ENCODE data around the gene BLM.

DNA sequence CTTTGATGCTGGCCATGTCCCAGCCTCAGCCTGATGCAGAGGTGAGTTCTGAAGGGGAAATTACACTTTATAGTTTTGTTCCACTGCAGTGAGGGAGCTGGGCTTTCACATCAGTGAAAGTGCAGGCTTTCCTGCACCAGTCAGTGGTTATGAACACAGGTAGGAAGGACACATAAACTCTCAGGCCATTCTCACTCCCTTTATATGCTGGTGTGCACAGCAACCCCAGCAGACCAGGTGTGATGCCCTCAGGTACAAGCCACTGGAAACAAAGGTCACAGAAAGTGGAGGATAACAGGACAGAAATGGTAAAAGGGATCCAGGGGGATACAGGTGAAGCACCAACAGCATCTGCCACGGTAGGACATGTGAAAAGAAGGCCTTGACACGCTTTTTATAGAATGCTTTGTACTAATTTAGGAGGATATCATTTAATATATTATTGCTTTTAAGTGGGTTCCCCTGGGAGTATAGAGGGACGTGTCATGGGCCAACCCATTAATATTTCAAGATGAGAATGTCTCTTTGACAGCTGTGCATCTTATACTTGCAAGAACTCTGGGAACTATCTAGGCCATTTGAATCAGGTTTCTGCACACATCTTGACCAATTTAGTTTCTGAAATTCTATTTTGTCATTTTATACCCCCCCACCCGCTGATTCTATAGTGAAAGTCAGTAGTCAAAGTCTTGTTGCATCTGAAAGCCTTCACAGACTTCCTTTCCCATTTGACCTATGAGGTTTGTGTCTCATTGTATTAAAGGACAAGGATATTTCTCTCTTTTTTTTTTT lies 25.0 kb upstream of the BLM start:
- TF ChIP-seq, protein P1, sequence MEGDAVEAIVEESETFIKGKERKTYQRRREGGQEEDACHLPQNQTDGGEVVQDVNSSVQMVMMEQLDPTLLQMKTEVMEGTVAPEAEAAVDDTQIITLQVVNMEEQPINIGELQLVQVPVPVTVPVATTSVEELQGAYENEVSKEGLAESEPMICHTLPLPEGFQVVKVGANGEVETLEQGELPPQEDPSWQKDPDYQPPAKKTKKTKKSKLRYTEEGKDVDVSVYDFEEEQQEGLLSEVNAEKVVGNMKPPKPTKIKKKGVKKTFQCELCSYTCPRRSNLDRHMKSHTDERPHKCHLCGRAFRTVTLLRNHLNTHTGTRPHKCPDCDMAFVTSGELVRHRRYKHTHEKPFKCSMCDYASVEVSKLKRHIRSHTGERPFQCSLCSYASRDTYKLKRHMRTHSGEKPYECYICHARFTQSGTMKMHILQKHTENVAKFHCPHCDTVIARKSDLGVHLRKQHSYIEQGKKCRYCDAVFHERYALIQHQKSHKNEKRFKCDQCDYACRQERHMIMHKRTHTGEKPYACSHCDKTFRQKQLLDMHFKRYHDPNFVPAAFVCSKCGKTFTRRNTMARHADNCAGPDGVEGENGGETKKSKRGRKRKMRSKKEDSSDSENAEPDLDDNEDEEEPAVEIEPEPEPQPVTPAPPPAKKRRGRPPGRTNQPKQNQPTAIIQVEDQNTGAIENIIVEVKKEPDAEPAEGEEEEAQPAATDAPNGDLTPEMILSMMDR (IDR thresholded peaks at IDR 0.05; ENCODE audit: low read depth, low read length) = no peak
- TF ChIP-seq POLR2A (IDR thresholded peaks at IDR 0.05; ENCODE audit: extremely low read depth, insufficient read length) = no peak

All from NB4 (cell line).